ENCODE measurements around the gene COQ9. TPM values are rescaled to one million over a fixed set of nuclear protein-coding genes. Genes with fewer than 3 reads are reported as not detected.

Gene COQ9
- total RNA-seq, 1 donor from 2014 or later, result 37.6 TPM

DNA sequence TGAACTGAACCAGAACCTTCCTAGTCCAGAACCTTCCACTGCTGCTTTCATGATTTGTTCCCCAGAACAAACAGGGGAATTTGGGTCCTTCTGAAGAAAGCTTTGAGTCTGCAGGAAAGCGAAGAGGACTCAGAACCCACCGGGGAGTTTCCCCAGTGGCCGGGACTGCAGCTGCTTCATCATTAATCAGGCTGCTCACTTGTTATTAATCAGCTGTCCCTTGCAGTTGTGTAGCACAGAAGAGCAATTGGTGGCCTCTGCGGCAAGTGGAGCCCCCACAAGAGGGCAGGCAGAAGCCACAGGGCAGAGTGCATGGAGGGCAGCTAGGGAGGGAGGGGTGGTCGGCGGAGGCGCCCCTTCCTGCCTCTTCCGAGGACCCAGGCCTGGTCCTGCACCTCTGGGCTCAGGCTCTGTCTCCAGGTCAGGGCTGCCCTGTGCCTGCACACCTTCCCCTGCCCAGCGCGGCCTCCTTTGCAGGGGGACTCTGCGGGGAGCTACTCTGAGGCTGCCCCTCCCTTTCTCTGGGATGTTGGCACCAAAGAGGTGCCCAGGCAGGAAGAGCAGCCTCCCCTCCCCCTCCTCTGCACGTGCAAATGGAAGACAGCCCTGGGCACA lies 35.8 kb upstream of the COQ9 start:
- TF ChIP-seq POLR2AphosphoS5 (IDR thresholded peaks at IDR 0.05; ENCODE audit: insufficient read depth in 1 of 2, low read depth in 1 of 2) (no peak), POLR2A (IDR thresholded peaks at IDR 0.05) (no peak)
- TF ChIP-seq, protein P1, sequence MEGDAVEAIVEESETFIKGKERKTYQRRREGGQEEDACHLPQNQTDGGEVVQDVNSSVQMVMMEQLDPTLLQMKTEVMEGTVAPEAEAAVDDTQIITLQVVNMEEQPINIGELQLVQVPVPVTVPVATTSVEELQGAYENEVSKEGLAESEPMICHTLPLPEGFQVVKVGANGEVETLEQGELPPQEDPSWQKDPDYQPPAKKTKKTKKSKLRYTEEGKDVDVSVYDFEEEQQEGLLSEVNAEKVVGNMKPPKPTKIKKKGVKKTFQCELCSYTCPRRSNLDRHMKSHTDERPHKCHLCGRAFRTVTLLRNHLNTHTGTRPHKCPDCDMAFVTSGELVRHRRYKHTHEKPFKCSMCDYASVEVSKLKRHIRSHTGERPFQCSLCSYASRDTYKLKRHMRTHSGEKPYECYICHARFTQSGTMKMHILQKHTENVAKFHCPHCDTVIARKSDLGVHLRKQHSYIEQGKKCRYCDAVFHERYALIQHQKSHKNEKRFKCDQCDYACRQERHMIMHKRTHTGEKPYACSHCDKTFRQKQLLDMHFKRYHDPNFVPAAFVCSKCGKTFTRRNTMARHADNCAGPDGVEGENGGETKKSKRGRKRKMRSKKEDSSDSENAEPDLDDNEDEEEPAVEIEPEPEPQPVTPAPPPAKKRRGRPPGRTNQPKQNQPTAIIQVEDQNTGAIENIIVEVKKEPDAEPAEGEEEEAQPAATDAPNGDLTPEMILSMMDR (IDR thresholded peaks at IDR 0.05), result no peak
- Histone ChIP-seq H3K4me1 (peaks cover 10% of the 10 kb centered on the region), H3K36me3 (no peaks in the 10 kb centered on the region), H3K4me3 (no peak overlapping the region), H3K9me3 (no peaks in the 10 kb centered on the region), H3K27ac (no peak overlapping the region), H3K27me3 (no peaks in the 10 kb centered on the region)
- DNase-seq (ENCODE audit: extremely low spot score in 2 of 2), result no peak
- intact Hi-C loops (cut with DNase I), result no loop called here

DNA sequence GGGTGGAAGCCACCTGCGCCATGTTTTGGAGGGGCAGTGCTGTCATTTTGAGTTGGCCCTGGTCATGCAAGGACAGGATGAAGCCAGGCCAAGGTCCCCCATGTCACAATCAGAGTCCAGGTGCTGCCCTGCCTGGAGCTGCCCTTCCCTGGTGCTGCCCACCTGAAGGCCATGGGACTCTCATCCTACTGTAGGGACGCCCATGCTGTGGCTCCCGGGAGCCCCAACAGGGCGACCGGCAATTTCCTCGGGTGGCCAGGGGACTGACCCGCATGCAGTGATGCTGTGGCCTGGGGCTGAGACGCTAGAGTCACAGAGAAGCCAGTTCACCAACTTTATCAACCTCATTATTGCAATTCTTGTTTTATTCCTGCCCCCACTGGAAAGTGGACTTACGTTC lies 34.7 kb upstream of the COQ9 start:
- H3K36me3 ChIP-seq, result no peaks in the 10 kb centered on the region
- no peaks in the 10 kb centered on the region for H3K27me3 ChIP-seq
- no peaks in the 10 kb centered on the region for H3K9me3 ChIP-seq
- no peak for DNase-seq (ENCODE audit: extremely low spot score in 2 of 2)
- no peak overlapping the region for H3K4me3 ChIP-seq
- TF ChIP-seq, protein P1 (IDR thresholded peaks at IDR 0.05), result no peak
- no peak for TF ChIP-seq POLR2A (IDR thresholded peaks at IDR 0.05)
- no peak for TF ChIP-seq POLR2AphosphoS5 (IDR thresholded peaks at IDR 0.05; ENCODE audit: insufficient read depth in 1 of 2, low read depth in 1 of 2)
- no peak overlapping the region for H3K27ac ChIP-seq
- intact Hi-C loops (cut with DNase I), result no loop called here
- H3K4me1 ChIP-seq, result peaks cover 21% of the 10 kb centered on the region

DNA sequence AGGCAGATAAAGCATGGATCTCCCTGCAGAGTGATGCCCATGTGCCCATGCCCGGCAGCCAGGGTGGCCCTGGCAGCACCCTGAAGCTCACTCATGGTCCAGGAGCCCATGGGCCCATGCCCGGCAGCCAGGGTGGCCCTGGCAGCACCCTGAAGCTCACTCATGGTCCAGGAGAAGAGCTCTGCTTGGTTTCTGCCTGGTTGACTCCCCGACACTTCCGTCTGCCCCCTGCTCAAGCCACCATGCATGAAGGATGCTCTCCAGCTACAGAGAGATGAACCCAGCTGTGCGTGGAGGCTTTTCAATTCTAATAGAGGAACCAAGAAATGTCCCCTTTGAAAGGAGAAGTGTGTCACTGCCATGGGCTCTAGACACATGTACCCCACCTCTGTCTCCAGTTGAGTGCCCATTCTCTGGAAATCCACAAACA lies 34.0 kb upstream of the COQ9 start:
- Histone ChIP-seq H3K4me1 (peaks cover 23% of the 10 kb centered on the region), H3K27ac (no peak overlapping the region), H3K27me3 (no peaks in the 10 kb centered on the region), H3K9me3 (no peaks in the 10 kb centered on the region), H3K36me3 (no peaks in the 10 kb centered on the region), H3K4me3 (no peak overlapping the region)
- intact Hi-C loops (cut with DNase I), result no loop called here
- TF ChIP-seq, protein P1 (IDR thresholded peaks at IDR 0.05), result no peak
- TF ChIP-seq POLR2A (IDR thresholded peaks at IDR 0.05) (no peak), POLR2AphosphoS5 (IDR thresholded peaks at IDR 0.05; ENCODE audit: insufficient read depth in 1 of 2, low read depth in 1 of 2) (no peak)
- DNase-seq (ENCODE audit: extremely low spot score in 2 of 2), result no peak

DNA sequence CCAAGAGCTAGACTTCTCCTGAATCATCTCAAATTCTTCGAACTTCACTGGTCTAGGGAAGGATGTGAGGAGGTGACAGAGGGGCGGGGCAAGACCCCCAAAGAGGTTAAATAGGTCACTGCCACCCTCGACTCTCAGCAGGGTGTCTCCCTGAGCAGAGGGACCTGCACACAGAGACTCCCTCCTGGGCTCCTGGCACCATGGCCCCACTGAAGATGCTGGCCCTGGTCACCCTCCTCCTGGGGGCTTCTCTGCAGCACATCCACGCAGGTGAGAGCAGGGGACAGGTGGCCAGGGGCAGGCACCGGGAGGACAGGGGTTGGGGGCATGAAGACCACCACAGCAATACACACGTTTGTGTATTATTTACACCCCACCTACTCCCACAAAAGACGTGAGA lies 33.5 kb upstream of the COQ9 start:
- H3K27ac ChIP-seq, result no peak overlapping the region
- H3K27me3 ChIP-seq, result no peaks in the 10 kb centered on the region
- intact Hi-C loops (cut with DNase I), result no loop called here
- H3K4me1 ChIP-seq, result peaks cover 27% of the 10 kb centered on the region
- H3K9me3 ChIP-seq, result no peaks in the 10 kb centered on the region
- no peak for TF ChIP-seq POLR2AphosphoS5 (IDR thresholded peaks at IDR 0.05; ENCODE audit: insufficient read depth in 1 of 2, low read depth in 1 of 2)
- no peak for TF ChIP-seq POLR2A (IDR thresholded peaks at IDR 0.05)
- TF ChIP-seq, protein P1 (IDR thresholded peaks at IDR 0.05), result no peak
- no peak for DNase-seq (ENCODE audit: extremely low spot score in 2 of 2)
- no peaks in the 10 kb centered on the region for H3K36me3 ChIP-seq
- H3K4me3 ChIP-seq, result no peak overlapping the region

DNA sequence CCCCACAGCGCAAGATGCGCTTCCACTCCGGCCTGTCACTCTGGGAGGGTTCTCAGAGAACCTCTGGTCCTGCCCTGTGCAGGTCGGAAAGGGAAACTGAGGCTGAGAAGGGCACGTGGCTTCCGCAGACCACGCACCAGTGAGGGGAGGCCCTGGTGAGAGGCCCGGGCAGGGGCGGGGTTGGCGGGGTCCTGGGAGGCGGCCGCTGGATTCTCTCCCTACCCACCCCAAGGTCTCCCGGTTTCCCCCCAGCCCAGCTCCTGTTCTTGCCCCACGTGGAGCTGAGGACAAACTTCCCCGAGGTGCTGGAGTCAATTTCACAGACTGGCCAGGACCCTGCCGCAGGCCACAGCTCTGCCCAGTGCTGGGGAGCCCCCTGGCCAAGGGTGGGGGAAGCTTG lies 31.2 kb upstream of the COQ9 start:
- TF ChIP-seq POLR2AphosphoS5 (IDR thresholded peaks at IDR 0.05; ENCODE audit: insufficient read depth in 1 of 2, low read depth in 1 of 2), result no peak
- TF ChIP-seq, protein P1 (IDR thresholded peaks at IDR 0.05), result no peak
- TF ChIP-seq POLR2A (IDR thresholded peaks at IDR 0.05), result no peak
- H3K27ac ChIP-seq, result no peak overlapping the region
- no peak for DNase-seq (ENCODE audit: extremely low spot score in 2 of 2)

More for the DNA sequence above, 31.2 kb upstream of the COQ9 start:
- Histone ChIP-seq H3K4me3 (no peak overlapping the region), H3K27me3 (no peaks in the 10 kb centered on the region), H3K36me3 (no peaks in the 10 kb centered on the region), H3K4me1 (peaks cover 26% of the 10 kb centered on the region), H3K9me3 (no peaks in the 10 kb centered on the region)
- intact Hi-C loops (cut with DNase I), result no loop called here

Data from vagina (tissue), 2 donors.